H7 (cell line): Measurements from ENCODE around the gene DDX53. TPM values are rescaled to one million over a fixed set of nuclear protein-coding genes. Genes with fewer than 3 reads are reported as not detected.

Experiments used
- DNase-seq: peaks from one replicate; pipeline ENCODE4 v3.0.0; 2012
- H3K27me3 ChIP-seq: 2 replicates; pipeline ENCODE4 v1.6.0; 2011; ENCODE audit warnings: mild to moderate bottlenecking, low read length; ENCODE audit not compliant: control insufficient read depth, insufficient read depth
- H3K36me3 ChIP-seq: replicated peaks from 2 replicates; pipeline ENCODE4 v1.5.1; 2011; ENCODE audit warnings: low read length; ENCODE audit not compliant: control insufficient read depth, insufficient read depth
- H3K4me3 ChIP-seq: 2 replicates; pipeline ENCODE4 v1.5.1; 2011; ENCODE audit warnings: low read depth, mild to moderate bottlenecking, control low read depth, low read length, moderate library complexity; ENCODE audit not compliant: insufficient read depth
- total RNA-seq: library from RNA; depleted of rRNA; stranded (reverse); fragments of >200 nt; shearing (Covaris generic); gene quantifications from 2 replicates; pipeline ENCODE4 v1.2.3, GENCODE V29; 2014; rRNA removed

DDX53 gene
- total RNA-seq = not detected in 2 replicates

- H3K27me3 ChIP-seq = no peaks in the 10 kb centered on the region
- H3K4me3 ChIP-seq = no peak within 1 kb of the TSS
- H3K36me3 ChIP-seq = no peaks in the 10 kb centered on the region
- peak; percentile 11 for DNase-seq
Measured at GRCh38 chrX:22999696-23000223, at the start of gene DDX53. Gene DDX53 (plus strand): TSS chrX:22999960. CDS start chrX:23000058, 98 bp downstream.

GRCh38 chrX:22950269-22951266 lies 49.2 kb upstream of the DDX53 start:
- no peaks in the 10 kb centered on the region for H3K27me3 ChIP-seq
- H3K36me3 ChIP-seq = no peaks in the 10 kb centered on the region
- DNase-seq = no peak
- H3K4me3 ChIP-seq = no peak overlapping the region

GRCh38 chrX:22952010-22952409 lies 47.8 kb upstream of the DDX53 start:
- peak; percentile 15 for DNase-seq
- H3K36me3 ChIP-seq = no peaks in the 10 kb centered on the region
- no peaks in the 10 kb centered on the region for H3K27me3 ChIP-seq
- H3K4me3 ChIP-seq = no peak overlapping the region

- Histone ChIP-seq H3K4me3 (no peak overlapping the region), H3K36me3 (no peaks in the 10 kb centered on the region), H3K27me3 (no peaks in the 10 kb centered on the region)
- no peak for DNase-seq
Measured at GRCh38 chrX:22958250-22958649, 41.5 kb upstream of the DDX53 start.

- Histone ChIP-seq H3K27me3 (no peaks in the 10 kb centered on the region), H3K36me3 (no peaks in the 10 kb centered on the region), H3K4me3 (no peak overlapping the region)
- no peak for DNase-seq
Measured at GRCh38 chrX:22959204-22959920, 40.4 kb upstream of the DDX53 start.

- DNase-seq = no peak
- no peak overlapping the region for H3K4me3 ChIP-seq
Measured at GRCh38 chrX:22963196-22963595, 36.6 kb upstream of the DDX53 start.

GRCh38 chrX:22968494-22968893 lies 31.3 kb upstream of the DDX53 start:
- Histone ChIP-seq H3K36me3 (no peaks in the 10 kb centered on the region), H3K27me3 (no peaks in the 10 kb centered on the region), H3K4me3 (no peak overlapping the region)
- peak; percentile 10 for DNase-seq

More at GRCh38 chrX:22963196-22963595, 36.6 kb upstream of the DDX53 start:
- no peaks in the 10 kb centered on the region for H3K27me3 ChIP-seq
- no peaks in the 10 kb centered on the region for H3K36me3 ChIP-seq

GRCh38 chrX:22969411-22969810 lies 30.3 kb upstream of the DDX53 start:
- no peak for DNase-seq
- H3K36me3 ChIP-seq = no peaks in the 10 kb centered on the region
- no peak overlapping the region for H3K4me3 ChIP-seq
- no peaks in the 10 kb centered on the region for H3K27me3 ChIP-seq

- no peaks in the 10 kb centered on the region for H3K36me3 ChIP-seq
- no peaks in the 10 kb centered on the region for H3K27me3 ChIP-seq
- no peak overlapping the region for H3K4me3 ChIP-seq
- no peak for DNase-seq
Measured at GRCh38 chrX:22970861-22971260, 28.9 kb upstream of the DDX53 start.

GRCh38 chrX:22974616-22975015 lies 25.1 kb upstream of the DDX53 start:
- no peak for DNase-seq
- Histone ChIP-seq H3K36me3 (no peaks in the 10 kb centered on the region), H3K27me3 (no peaks in the 10 kb centered on the region), H3K4me3 (no peak overlapping the region)

GRCh38 chrX:22975786-22976185 lies 24.0 kb upstream of the DDX53 start:
- Histone ChIP-seq H3K27me3 (no peaks in the 10 kb centered on the region), H3K4me3 (no peak overlapping the region), H3K36me3 (no peaks in the 10 kb centered on the region)
- no peak for DNase-seq

- no peak for DNase-seq
- H3K4me3 ChIP-seq = no peak overlapping the region
- no peaks in the 10 kb centered on the region for H3K36me3 ChIP-seq
- no peaks in the 10 kb centered on the region for H3K27me3 ChIP-seq
Measured at GRCh38 chrX:22985958-22986357, 13.8 kb upstream of the DDX53 start.

- Histone ChIP-seq H3K4me3 (no peak overlapping the region), H3K27me3 (no peaks in the 10 kb centered on the region), H3K36me3 (no peaks in the 10 kb centered on the region)
- no peak for DNase-seq
Measured at GRCh38 chrX:22987452-22987851, 12.3 kb upstream of the DDX53 start.

GRCh38 chrX:23003116-23003515 lies 3.4 kb downstream of the DDX53 start:
- Histone ChIP-seq H3K4me3 (no peak overlapping the region), H3K27me3 (no peaks in the 10 kb centered on the region), H3K36me3 (no peaks in the 10 kb centered on the region)
- no peak for DNase-seq
